KMS-11 (cell line): ENCODE results near the gene TMEM30B.

Experiments used
- H2AFZ ChIP-seq: fragments of 200-600 bp; sonication (generic); 2 replicates; pipeline ENCODE4 v1.6.1; 2016; ENCODE audit warnings: antibody characterized with exemption, mixed run types, low read depth
- H3K27ac ChIP-seq: fragments of 200-600 bp; sonication (generic); 2 replicates; pipeline ENCODE4 v1.6.1; 2016; ENCODE audit warnings: mild to moderate bottlenecking, mixed run types
- H3K27me3 ChIP-seq: fragments of 200-600 bp; sonication (generic); 2 replicates; pipeline ENCODE4 v1.6.1; 2017; ENCODE audit warnings: mild to moderate bottlenecking, low read depth, mixed run types, moderate library complexity; ENCODE audit not compliant: insufficient read depth
- H3K36me3 ChIP-seq: fragments of 200-600 bp; sonication (generic); 2 replicates; pipeline ENCODE4 v1.6.1; 2017; ENCODE audit warnings: mild to moderate bottlenecking, mixed run types; ENCODE audit not compliant: insufficient read depth
- H3K4me1 ChIP-seq: fragments of 200-600 bp; sonication (generic); 2 replicates; pipeline ENCODE4 v1.6.1; 2016; ENCODE audit warnings: mild to moderate bottlenecking, low read depth, mixed run types; ENCODE audit not compliant: poor library complexity, severe bottlenecking
- H3K4me2 ChIP-seq: fragments of 200-600 bp; sonication (generic); 2 replicates; pipeline ENCODE4 v1.7.0; 2016; ENCODE audit warnings: mild to moderate bottlenecking, mixed run types
- H3K4me3 ChIP-seq: fragments of 200-600 bp; sonication (generic); IDR thresholded peaks from 2 replicates; pipeline ENCODE4 v1.6.1; 2017; ENCODE audit warnings: low read depth, low read length, mixed read lengths; ENCODE audit not compliant: insufficient read depth
- H3K79me2 ChIP-seq: fragments of 200-600 bp; sonication (generic); 2 replicates; pipeline ENCODE4 v1.6.1; 2016; ENCODE audit warnings: low read depth, mixed run types; ENCODE audit not compliant: insufficient read depth
- H3K9ac ChIP-seq: fragments of 200-600 bp; sonication (generic); 2 replicates; pipeline ENCODE4 v1.6.1; 2016; ENCODE audit warnings: mild to moderate bottlenecking, mixed run types
- H4K20me1 ChIP-seq: fragments of 200-600 bp; sonication (generic); 2 replicates; pipeline ENCODE4 v1.6.1; 2016; ENCODE audit warnings: mild to moderate bottlenecking, mixed run types; ENCODE audit not compliant: insufficient read depth
- CTCF ChIP-seq: fragments of 200-600 bp; sonication (generic); conservative IDR thresholded peaks from 2 replicates; pipeline ENCODE4 v1.6.1; 2017; ENCODE audit warnings: low read depth, mild to moderate bottlenecking, antibody characterized with exemption, low read length, moderate library complexity, mixed read lengths

The TMEM30B gene

GRCh38 chr14:61264651-61265050, 16.5 kb downstream of the TMEM30B start:
- H3K27ac ChIP-seq, result no peak overlapping the region
- TF ChIP-seq CTCF, result no peak
- H3K79me2 ChIP-seq, result no peaks in the 10 kb centered on the region
- no peak overlapping the region for H3K4me3 ChIP-seq
- H3K9ac ChIP-seq, result no peak overlapping the region
- no peaks in the 10 kb centered on the region for H3K36me3 ChIP-seq
- no peaks in the 10 kb centered on the region for H4K20me1 ChIP-seq
- no peaks in the 10 kb centered on the region for H3K27me3 ChIP-seq
- no peak overlapping the region for H2AFZ ChIP-seq
- H3K4me2 ChIP-seq, result no peak overlapping the region
- no peaks in the 10 kb centered on the region for H3K4me1 ChIP-seq

- Histone ChIP-seq H3K36me3 (no peaks in the 10 kb centered on the region), H3K79me2 (no peaks in the 10 kb centered on the region), H3K4me1 (no peaks in the 10 kb centered on the region), H3K9ac (no peak overlapping the region), H3K4me3 (no peak overlapping the region), H3K27ac (no peak overlapping the region), H3K27me3 (no peaks in the 10 kb centered on the region), H2AFZ (no peak overlapping the region), H3K4me2 (no peak overlapping the region), H4K20me1 (no peaks in the 10 kb centered on the region)
- no peak for TF ChIP-seq CTCF
Observed at GRCh38 chr14:61264010-61264571, 17.0 kb downstream of the TMEM30B start.

- no peaks in the 10 kb centered on the region for H3K27me3 ChIP-seq
- H3K27ac ChIP-seq, result no peak overlapping the region
- H3K4me2 ChIP-seq, result no peak overlapping the region
- no peaks in the 10 kb centered on the region for H3K4me1 ChIP-seq
- H2AFZ ChIP-seq, result no peak overlapping the region
- H3K9ac ChIP-seq, result no peak overlapping the region
- H3K36me3 ChIP-seq, result no peaks in the 10 kb centered on the region
- TF ChIP-seq CTCF, result no peak
- H3K4me3 ChIP-seq, result no peak overlapping the region
- no peaks in the 10 kb centered on the region for H3K79me2 ChIP-seq
- H4K20me1 ChIP-seq, result no peaks in the 10 kb centered on the region
Observed at GRCh38 chr14:61262082-61262481, 19.1 kb downstream of the TMEM30B start.

GRCh38 chr14:61260939-61261776, 20.0 kb downstream of the TMEM30B start:
- H3K79me2 ChIP-seq, result no peaks in the 10 kb centered on the region
- TF ChIP-seq CTCF, result no peak
- no peak overlapping the region for H3K27ac ChIP-seq
- no peaks in the 10 kb centered on the region for H3K27me3 ChIP-seq
- no peak overlapping the region for H3K4me3 ChIP-seq
- H4K20me1 ChIP-seq, result no peaks in the 10 kb centered on the region
- H3K4me2 ChIP-seq, result no peak overlapping the region
- H3K36me3 ChIP-seq, result no peaks in the 10 kb centered on the region
- H3K9ac ChIP-seq, result no peak overlapping the region
- H3K4me1 ChIP-seq, result no peaks in the 10 kb centered on the region
- no peak overlapping the region for H2AFZ ChIP-seq
